HepG2 (cell line): ENCODE measurements around the gene SCP2. TPM values are rescaled to one million over a fixed set of nuclear protein-coding genes. Genes with fewer than 3 reads are reported as not detected.

Source experiments
- ATAC-seq: fragments of 200-7000 bp; cut with Tn5 transposase; 3 replicates; pipeline ENCODE4 v1.9.1; 2020; ENCODE audit warnings: mild to moderate bottlenecking, moderate library complexity
- BruUV-seq: library from RNA; stranded (reverse); fragments of 400-500 nt; replicated peaks from 2 replicates; lab custom pipeline; 2021; lab: Mats Ljungman, UMichigan
- CTCF ChIA-PET: fragments of 300-600 bp; formaldehyde crosslinking; extraction: SDS; loops from one replicate; lab custom pipeline; 2021; ENCODE audit warnings: low total read pairs, inconsistent platforms, low intra/inter-chr PET ratio; lab: Yijun Ruan, JAX
- POLR2A ChIA-PET: fragments of 350-600 bp; sonication (Branson Sonifier 250); formaldehyde crosslinking; loops from one replicate; lab custom pipeline; 2020; ENCODE audit warnings: antibody characterized with exemption, inconsistent platforms; lab: Yijun Ruan, JAX
- DNase-seq: peaks from one replicate; pipeline ENCODE4 v3.0.0-alpha.2; 2015; ENCODE audit warnings: low spot score
- FAIRE-seq: peaks from 3 replicates; lab custom pipeline; 2011; peaks lifted over from hg19 to GRCh38; lab: Jason Lieb, UNC
- H2AFZ ChIP-seq: one replicate; pipeline ENCODE4 v1.6.1; 2011; ENCODE audit warnings: low read length, inconsistent platforms
- H3K27ac ChIP-seq: fragments of 300-600 bp; 3 replicates; pipeline ENCODE4 v1.8.0; 2011; ENCODE audit warnings: mixed run types, mild to moderate bottlenecking, mixed read lengths, low read length, inconsistent platforms; ENCODE audit not compliant: insufficient read depth; ENCODE audit errors: extremely low read length
- H3K27me3 ChIP-seq, 2 experiments: fragments of 200-600 bp in 1 of 2; 2 replicates in 1 of 2; 3 replicates in 1 of 2; pipeline versions ENCODE4 v1.6.0 to v1.8.0; 2011; ENCODE audit warnings: low read length in 2 of 2, mild to moderate bottlenecking in 2 of 2, moderate library complexity in 2 of 2, inconsistent platforms in 1 of 2; ENCODE audit not compliant: insufficient read depth in 2 of 2, control insufficient read depth in 1 of 2
- H3K36me3 ChIP-seq, 2 experiments: fragments of 200-600 bp in 1 of 2; replicated peaks in 1 of 2; 2 replicates in 1 of 2; 3 replicates in 1 of 2; pipeline versions ENCODE4 v1.5.1 to v1.8.0; 2011; ENCODE audit warnings: low read length in 2 of 2, inconsistent platforms in 1 of 2; ENCODE audit not compliant: insufficient read depth in 2 of 2, control insufficient read depth in 1 of 2
- H3K4me1 ChIP-seq: 2 replicates; pipeline ENCODE4 v1.5.1; 2012; ENCODE audit warnings: low read length, inconsistent platforms; ENCODE audit not compliant: insufficient read depth
- H3K4me2 ChIP-seq: 2 replicates; pipeline ENCODE4 v1.6.0; 2011; ENCODE audit warnings: low read depth, low read length, inconsistent platforms
- H3K4me3 ChIP-seq, 3 experiments: fragments of 200-600 bp in 1 of 3; sonication (generic), shearing (Covaris generic) in 1 of 3; replicated peaks in 1 of 3; 2 replicates each; pipeline ENCODE4 v1.5.1; 2011 to 2016; ENCODE audit warnings: low read length in 3 of 3, inconsistent platforms in 2 of 3, low read depth in 2 of 3, mild to moderate bottlenecking in 2 of 3, control low read depth in 1 of 3, mixed read lengths in 1 of 3; ENCODE audit not compliant: insufficient read depth in 1 of 3
- H3K79me2 ChIP-seq: one replicate; pipeline ENCODE4 v1.6.1; 2011; ENCODE audit warnings: low read length, inconsistent platforms; ENCODE audit not compliant: insufficient read depth
- H3K9ac ChIP-seq: 2 replicates; pipeline ENCODE4 v1.6.0; 2011; ENCODE audit warnings: mild to moderate bottlenecking, low read depth, low read length, inconsistent platforms; ENCODE audit not compliant: insufficient read depth
- H3K9me3 ChIP-seq: 2 replicates; pipeline ENCODE4 v1.5.1; 2012; ENCODE audit warnings: mild to moderate bottlenecking, low read length
- H4K20me1 ChIP-seq: 2 replicates; pipeline ENCODE4 v1.6.0; 2011; ENCODE audit warnings: inconsistent platforms, mild to moderate bottlenecking, low read length, moderate library complexity; ENCODE audit not compliant: insufficient read depth
- ARNT2 ChIP-seq: sonication (generic); formaldehyde crosslinking; IDR thresholded peaks from 2 replicates; pipeline ENCODE4 v1.8.0; 2022; ENCODE audit warnings: mild to moderate bottlenecking, low read depth, missing genetic modification reagents, moderate library complexity
- KMT2B ChIP-seq: IDR thresholded peaks from 2 replicates; pipeline ENCODE4 v1.6.1; 2016; ENCODE audit warnings: missing genetic modification reagents, missing compliant biosample characterization
- PLRG1 ChIP-seq: fragments of 450-650 bp; conservative IDR thresholded peaks from 2 replicates; pipeline ENCODE4 v1.6.1; 2016
- REXO4 ChIP-seq: sonication (generic); formaldehyde crosslinking; IDR thresholded peaks from 2 replicates; pipeline ENCODE4 v1.8.0; 2022; ENCODE audit warnings: missing genetic modification reagents, mild to moderate bottlenecking, borderline replicate concordance
- YY1 ChIP-seq: IDR thresholded peaks from 2 replicates; pipeline ENCODE4 v1.6.1; 2011; ENCODE audit warnings: low read length, low read depth, moderate library complexity, mild to moderate bottlenecking; ENCODE audit not compliant: insufficient read depth, insufficient replicate concordance
- ZNF256 ChIP-seq: sonication (generic); formaldehyde crosslinking; conservative IDR thresholded peaks from 2 replicates; pipeline ENCODE4 v1.4.0; 2020; ENCODE audit warnings: missing genetic modification reagents
- ZNF383 ChIP-seq: sonication (generic); formaldehyde crosslinking; IDR thresholded peaks from 2 replicates; pipeline ENCODE4 v1.4.0; 2020; ENCODE audit warnings: missing genetic modification reagents, mild to moderate bottlenecking, borderline replicate concordance
- ZNF724P ChIP-seq: sonication (generic); formaldehyde crosslinking; IDR thresholded peaks from 2 replicates; pipeline ENCODE4 v1.8.0; 2022; ENCODE audit warnings: missing genetic modification reagents, borderline replicate concordance
- WGBS: methylation state at CpG from one replicate; pipeline ENCODE4 v1.1.6; 2017; ENCODE audit warnings: low lambda C conversion rate; 5-methylcytosine and 5-hydroxymethylcytosine counted together
- in situ Hi-C: cut with HindIII; loops from 2 replicates; pipeline ENCODE4 v1.10.0; 2017; ENCODE audit warnings: low pct_unique_long_range_greater_than_20kb; ENCODE audit not compliant: extremely low pct_ligation_motif_present
- intact Hi-C: fragments of 100-400 bp; cut with micrococcal nuclease; formaldehyde crosslinking; loops from one replicate; pipeline ENCODE4 v1.10.0; 2022; ENCODE audit not compliant: unreplicated experiment
- polyA plus RNA-seq, 8 experiments: library from polyadenylated mRNA; depleted of rRNA in 3 of 8; stranded (reverse) in 7 of 8; unstranded in 1 of 8; fragments of >200 nt; fragmentation: Illumina TruSeq in 4 of 8; extraction: Trizol in 4 of 8; gene quantifications; 2 replicates each; pipeline versions ENCODE4 v1.2.1 to v1.2.3, GENCODE V29; 2011 to 2016; ENCODE audit warnings: low read depth in 4 of 8, missing spikeins in 1 of 8, mixed read lengths in 1 of 8; ENCODE audit not compliant: insufficient read depth in 1 of 8
- total RNA-seq, 5 experiments: library from RNA; depleted of rRNA; stranded (reverse); fragments of >200 nt; fragmentation: Illumina TruSeq; extraction: Trizol; gene quantifications; 2 replicates each; pipeline ENCODE4 v1.2.3, GENCODE V29; 2016; ENCODE audit warnings: low read depth in 1 of 5
- TF ChIP-seq, protein P1 (sequence below): sonication (generic); formaldehyde crosslinking; IDR thresholded peaks from 2 replicates; pipeline ENCODE4 v1.4.0; 2020; ENCODE audit warnings: low read depth, missing genetic modification reagents
- TF ChIP-seq, protein P2 (sequence below): sonication (generic); formaldehyde crosslinking; IDR thresholded peaks from 2 replicates; pipeline ENCODE4 v1.4.0; 2020; ENCODE audit warnings: missing genetic modification reagents

Gene SCP2
- total and polyA plus RNA-seq, 2 of the 13 experiments (the other 11 are each of a cell fraction or from before 2014, with no cell fraction given): 59.0 to 133 TPM

DNA sequence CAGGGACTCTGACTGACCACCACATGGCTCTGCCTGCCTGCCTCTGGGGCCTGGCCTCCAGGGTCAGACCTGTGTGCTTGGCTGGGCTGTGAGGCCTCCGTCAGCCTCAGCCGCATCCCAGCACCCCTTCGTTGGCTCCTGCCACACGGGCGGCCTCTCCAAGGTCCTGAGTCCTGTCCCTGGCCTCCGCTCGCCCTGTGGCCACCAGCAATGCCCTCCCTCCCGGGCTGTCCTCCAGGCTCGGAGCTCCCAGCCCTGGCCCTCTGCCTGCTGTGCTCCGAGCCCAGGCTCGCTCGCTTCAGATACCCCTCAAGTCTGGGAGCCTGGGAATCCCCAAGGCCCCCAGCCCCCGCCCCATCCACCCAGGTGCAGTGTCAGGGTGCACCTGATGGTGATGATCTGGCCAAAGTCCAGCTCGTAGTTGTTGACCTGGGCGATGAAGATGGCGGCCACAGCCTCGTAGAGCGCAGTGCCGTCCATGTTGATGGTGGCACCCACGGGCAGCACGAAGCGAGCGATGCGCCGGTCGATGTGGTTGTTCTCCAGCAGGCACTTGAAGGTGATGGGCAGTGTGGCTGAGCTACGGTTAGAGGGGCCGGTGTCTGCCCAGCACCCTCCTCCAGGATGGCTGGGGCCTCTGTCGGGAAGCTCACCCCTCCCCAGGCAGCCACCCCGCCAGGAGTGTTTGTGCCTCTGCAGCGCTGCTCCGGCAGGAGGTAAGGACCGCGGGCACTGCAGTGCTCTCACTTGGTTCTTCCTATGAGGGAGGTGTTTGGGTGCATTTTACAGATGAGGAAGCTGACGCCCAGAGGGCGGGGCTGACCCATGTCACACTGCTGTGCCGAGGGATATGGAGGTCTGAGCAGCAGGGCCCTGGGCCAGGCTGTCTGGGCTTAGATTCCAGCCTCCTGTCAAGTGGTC lies 163.4 kb downstream of the SCP2 start:
- Histone ChIP-seq H3K27ac (peak overlapping the region; percentile 34), H3K36me3 (no peaks in the 10 kb centered on the region), H3K4me3 (peak overlapping the region in 2 of 3 experiments; percentile 7 to 41; a peak in 1 of 6 replicates), H3K4me1 (peaks cover 89% of the 10 kb centered on the region), H3K4me2 (peak overlapping the region; percentile 65), H3K79me2 (no peaks in the 10 kb centered on the region), H2AFZ (no peak overlapping the region), H3K9ac (peak overlapping the region; percentile 50), H3K9me3 (no peaks in the 10 kb centered on the region), H4K20me1 (no peaks in the 10 kb centered on the region), H3K27me3 (peaks cover 15 to 38% of the 10 kb centered on the region in 2 experiments; a peak in 4 of 5 replicates)
- no peak for FAIRE-seq
- no TSS peak for BruUV-seq
- in situ Hi-C loops: no loop called here
- ChIA-PET CTCF (interaction anchor here (0.6 kb wide), 1 partner anchor 100 kb away, joined by 3 read pairs; no protein-coding TSS in a partner anchor), POLR2A (interaction anchor here (0.6 to 3.9 kb wide), 13 partner anchors 12 to 169 kb away, joined by 3 to 24 read pairs (median 4); partner anchors contain the start of gene ECHDC2)
- intact Hi-C loops: no loop called here
- WGBS: 73% methylated on average over 10 of the region's 37 CpGs
- DNase-seq: no peak
- ATAC-seq: peak; percentile 15; the same call in 2 of the 3 replicates
- TF ChIP-seq, protein P1, sequence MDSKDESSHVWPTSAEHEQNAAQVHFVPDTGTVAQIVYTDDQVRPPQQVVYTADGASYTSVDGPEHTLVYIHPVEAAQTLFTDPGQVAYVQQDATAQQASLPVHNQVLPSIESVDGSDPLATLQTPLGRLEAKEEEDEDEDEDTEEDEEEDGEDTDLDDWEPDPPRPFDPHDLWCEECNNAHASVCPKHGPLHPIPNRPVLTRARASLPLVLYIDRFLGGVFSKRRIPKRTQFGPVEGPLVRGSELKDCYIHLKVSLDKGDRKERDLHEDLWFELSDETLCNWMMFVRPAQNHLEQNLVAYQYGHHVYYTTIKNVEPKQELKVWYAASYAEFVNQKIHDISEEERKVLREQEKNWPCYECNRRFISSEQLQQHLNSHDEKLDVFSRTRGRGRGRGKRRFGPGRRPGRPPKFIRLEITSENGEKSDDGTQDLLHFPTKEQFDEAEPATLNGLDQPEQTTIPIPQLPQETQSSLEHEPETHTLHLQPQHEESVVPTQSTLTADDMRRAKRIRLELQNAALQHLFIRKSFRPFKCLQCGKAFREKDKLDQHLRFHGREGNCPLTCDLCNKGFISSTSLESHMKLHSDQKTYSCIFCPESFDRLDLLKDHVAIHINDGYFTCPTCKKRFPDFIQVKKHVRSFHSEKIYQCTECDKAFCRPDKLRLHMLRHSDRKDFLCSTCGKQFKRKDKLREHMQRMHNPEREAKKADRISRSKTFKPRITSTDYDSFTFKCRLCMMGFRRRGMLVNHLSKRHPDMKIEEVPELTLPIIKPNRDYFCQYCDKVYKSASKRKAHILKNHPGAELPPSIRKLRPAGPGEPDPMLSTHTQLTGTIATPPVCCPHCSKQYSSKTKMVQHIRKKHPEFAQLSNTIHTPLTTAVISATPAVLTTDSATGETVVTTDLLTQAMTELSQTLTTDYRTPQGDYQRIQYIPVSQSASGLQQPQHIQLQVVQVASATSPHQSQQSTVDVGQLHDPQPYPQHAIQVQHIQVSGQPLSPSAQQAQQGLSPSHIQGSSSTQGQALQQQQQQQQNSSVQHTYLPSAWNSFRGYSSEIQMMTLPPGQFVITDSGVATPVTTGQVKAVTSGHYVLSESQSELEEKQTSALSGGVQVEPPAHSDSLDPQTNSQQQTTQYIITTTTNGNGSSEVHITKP: no peak
- TF ChIP-seq, protein P2, sequence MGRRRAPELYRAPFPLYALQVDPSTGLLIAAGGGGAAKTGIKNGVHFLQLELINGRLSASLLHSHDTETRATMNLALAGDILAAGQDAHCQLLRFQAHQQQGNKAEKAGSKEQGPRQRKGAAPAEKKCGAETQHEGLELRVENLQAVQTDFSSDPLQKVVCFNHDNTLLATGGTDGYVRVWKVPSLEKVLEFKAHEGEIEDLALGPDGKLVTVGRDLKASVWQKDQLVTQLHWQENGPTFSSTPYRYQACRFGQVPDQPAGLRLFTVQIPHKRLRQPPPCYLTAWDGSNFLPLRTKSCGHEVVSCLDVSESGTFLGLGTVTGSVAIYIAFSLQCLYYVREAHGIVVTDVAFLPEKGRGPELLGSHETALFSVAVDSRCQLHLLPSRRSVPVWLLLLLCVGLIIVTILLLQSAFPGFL (CRISPR knock-in tag): no peak
- TF ChIP-seq ZNF724P (CRISPR knock-in tag) (peak; percentile 37; the same call in 1 of the 2 replicates), REXO4 (CRISPR knock-in tag) (no peak), PLRG1 (no peak), YY1 (peak; percentile 56), KMT2B (CRISPR knock-in tag) (no peak), ZNF383 (no peak), ARNT2 (CRISPR knock-in tag) (no peak), ZNF256 (no peak)
